ENCODE measurements around the gene FAM131B.

DNA sequence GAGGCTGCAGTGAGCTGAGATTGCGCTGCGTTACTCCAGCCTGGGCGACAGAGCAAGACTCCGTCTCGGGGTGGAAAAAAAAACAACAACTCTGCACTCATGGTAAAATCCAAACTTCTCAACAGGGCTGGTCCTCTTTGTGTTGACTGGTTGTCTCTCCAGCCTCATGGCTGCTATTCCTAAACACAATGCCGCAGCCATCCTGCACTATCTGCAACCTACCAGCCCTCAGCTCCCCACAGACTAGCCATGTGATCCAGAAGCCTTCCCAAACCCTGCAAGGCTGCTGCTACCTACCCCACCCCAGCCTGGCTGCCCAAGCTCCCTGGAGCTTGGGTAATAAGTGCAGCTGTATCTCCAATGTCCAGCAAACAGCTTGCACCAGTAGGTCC is 30.4 kb upstream of the FAM131B start:
- TF ChIP-seq, protein P1, sequence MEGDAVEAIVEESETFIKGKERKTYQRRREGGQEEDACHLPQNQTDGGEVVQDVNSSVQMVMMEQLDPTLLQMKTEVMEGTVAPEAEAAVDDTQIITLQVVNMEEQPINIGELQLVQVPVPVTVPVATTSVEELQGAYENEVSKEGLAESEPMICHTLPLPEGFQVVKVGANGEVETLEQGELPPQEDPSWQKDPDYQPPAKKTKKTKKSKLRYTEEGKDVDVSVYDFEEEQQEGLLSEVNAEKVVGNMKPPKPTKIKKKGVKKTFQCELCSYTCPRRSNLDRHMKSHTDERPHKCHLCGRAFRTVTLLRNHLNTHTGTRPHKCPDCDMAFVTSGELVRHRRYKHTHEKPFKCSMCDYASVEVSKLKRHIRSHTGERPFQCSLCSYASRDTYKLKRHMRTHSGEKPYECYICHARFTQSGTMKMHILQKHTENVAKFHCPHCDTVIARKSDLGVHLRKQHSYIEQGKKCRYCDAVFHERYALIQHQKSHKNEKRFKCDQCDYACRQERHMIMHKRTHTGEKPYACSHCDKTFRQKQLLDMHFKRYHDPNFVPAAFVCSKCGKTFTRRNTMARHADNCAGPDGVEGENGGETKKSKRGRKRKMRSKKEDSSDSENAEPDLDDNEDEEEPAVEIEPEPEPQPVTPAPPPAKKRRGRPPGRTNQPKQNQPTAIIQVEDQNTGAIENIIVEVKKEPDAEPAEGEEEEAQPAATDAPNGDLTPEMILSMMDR (IDR thresholded peaks at IDR 0.05), result no peak
- TF ChIP-seq POLR2A (IDR thresholded peaks at IDR 0.05), result no peak

Measured in thyroid gland (tissue), 4 donors.